HepG2 (cell line): Measurements from ENCODE around the gene ARHGAP30. TPM values are rescaled to one million over a fixed set of nuclear protein-coding genes. Genes with fewer than 3 reads are reported as not detected.

Experiments
- GPN1 ChIP-seq: sonication (generic); formaldehyde crosslinking; IDR thresholded peaks from 2 replicates; pipeline ENCODE4 v1.5.1; 2020; ENCODE audit warnings: missing genetic modification reagents, borderline replicate concordance
- JUN ChIP-seq: sonication (generic); formaldehyde crosslinking; IDR thresholded peaks from 2 replicates; pipeline ENCODE4 v1.4.0; 2020; ENCODE audit warnings: mild to moderate bottlenecking, missing genetic modification reagents
- MAFK ChIP-seq, 2 experiments: IDR thresholded peaks in 1 of 2; conservative IDR thresholded peaks in 1 of 2; 2 replicates each; pipeline ENCODE4 v1.6.1; 2011; ENCODE audit warnings: improper control_type of control experiment in 2 of 2, low read length in 2 of 2
- MEIS2 ChIP-seq: sonication (generic); formaldehyde crosslinking; IDR thresholded peaks from 2 replicates; pipeline ENCODE4 v1.9.0; 2021; ENCODE audit warnings: mild to moderate bottlenecking, missing genetic modification reagents
- NONO ChIP-seq, 2 experiments: fragments of 450-650 bp in 1 of 2; sonication (generic) in 1 of 2; formaldehyde crosslinking in 1 of 2; IDR thresholded peaks in 1 of 2; conservative IDR thresholded peaks in 1 of 2; 2 replicates each; pipeline versions ENCODE4 v1.6.1 to v1.8.0; 2017 to 2022; ENCODE audit warnings: mild to moderate bottlenecking in 1 of 2, missing genetic modification reagents in 1 of 2, moderate library complexity in 1 of 2
- SNAPC2 ChIP-seq: sonication (generic); formaldehyde crosslinking; IDR thresholded peaks from 2 replicates; pipeline ENCODE4 v1.8.1; 2022; ENCODE audit warnings: mild to moderate bottlenecking, missing genetic modification reagents
- U2AF1 ChIP-seq: fragments of 200-400 bp; formaldehyde crosslinking; optimal IDR thresholded peaks from 2 replicates; pipeline ENCODE3; 2017; ENCODE audit warnings: mild to moderate bottlenecking, low read depth, low read length
- ZBTB10 ChIP-seq: sonication (generic); formaldehyde crosslinking; IDR thresholded peaks from 2 replicates; pipeline ENCODE4 v1.4.0; 2020; ENCODE audit warnings: missing genetic modification reagents, borderline replicate concordance
- ZBTB3 ChIP-seq: sonication (generic); formaldehyde crosslinking; IDR thresholded peaks from 2 replicates; pipeline ENCODE4 v1.4.0; 2020; ENCODE audit warnings: low read depth, mild to moderate bottlenecking, moderate library complexity, missing genetic modification reagents, borderline replicate concordance
- ZBTB39 ChIP-seq: sonication (generic); formaldehyde crosslinking; IDR thresholded peaks from 2 replicates; pipeline ENCODE4 v1.5.0; 2020; ENCODE audit warnings: missing genetic modification reagents
- polyA plus RNA-seq, 8 experiments: library from polyadenylated mRNA; depleted of rRNA in 3 of 8; stranded (reverse) in 7 of 8; unstranded in 1 of 8; fragments of >200 nt; fragmentation: Illumina TruSeq in 4 of 8; extraction: Trizol in 4 of 8; gene quantifications; 2 replicates each; pipeline versions ENCODE4 v1.2.1 to v1.2.3, GENCODE V29; 2011 to 2016; ENCODE audit warnings: low read depth in 4 of 8, missing spikeins in 1 of 8, mixed read lengths in 1 of 8; ENCODE audit not compliant: insufficient read depth in 1 of 8
- total RNA-seq, 5 experiments: library from RNA; depleted of rRNA; stranded (reverse); fragments of >200 nt; fragmentation: Illumina TruSeq; extraction: Trizol; gene quantifications; 2 replicates each; pipeline ENCODE4 v1.2.3, GENCODE V29; 2016; ENCODE audit warnings: low read depth in 1 of 5

The ARHGAP30 gene
- total and polyA plus RNA-seq, 2 of the 13 experiments (the other 11 are each of a cell fraction or from before 2014, with no cell fraction given): 0.13 to 0.20 TPM

- no peak for TF ChIP-seq ZBTB39 (CRISPR knock-in tag)
- no peak for TF ChIP-seq GPN1 (CRISPR knock-in tag)
- TF ChIP-seq JUN (CRISPR knock-in tag): no peak
- TF ChIP-seq U2AF1: no peak
- no peak for TF ChIP-seq SNAPC2 (CRISPR knock-in tag)
- no peak for TF ChIP-seq NONO (IDR thresholded peaks at IDR 0.05)
- TF ChIP-seq NONO (CRISPR knock-in tag; conservative IDR thresholded peaks at IDR 0.05): no peak
- TF ChIP-seq MAFK (conservative IDR thresholded peaks at IDR 0.05 in 1 of 2, IDR thresholded peaks at IDR 0.05 in 1 of 2; ENCODE audit: low read length in 2 of 2): 0 out of 4 replicates have a peak, but pooled peaks of 1 of the 2 experiments have one; percentile 5
- TF ChIP-seq ZBTB3 (CRISPR knock-in tag): no peak
- TF ChIP-seq ZBTB10 (CRISPR knock-in tag): no peak
- TF ChIP-seq MEIS2 (CRISPR knock-in tag): no peak
Observed at GRCh38 chr1:161021970-161022353, 47.7 kb downstream of the ARHGAP30 start (continued).
